Smooth muscle cell (in vitro differentiated cells): ENCODE measurements around the gene CBR3. TPM values are rescaled to one million over a fixed set of nuclear protein-coding genes. Genes with fewer than 3 reads are reported as not detected.
"Not testable (repeated sequence)": the region's sequence is repeated elsewhere in the genome, so short reads cannot be mapped to it uniquely, and the experiment has no call there.

Source experiments
- DNase-seq: peaks from one replicate; lab custom pipeline; 2025; ENCODE audit not compliant: unreplicated experiment; lab: John Stamatoyannopoulos, UW
- H2AFZ ChIP-seq: fragments of 200-600 bp; sonication (generic); 2 replicates; pipeline ENCODE4 v1.6.0; 2016; ENCODE audit warnings: antibody characterized with exemption, low read depth, mild to moderate bottlenecking
- H3F3A ChIP-seq: fragments of 200-600 bp; sonication (generic); 2 replicates; pipeline ENCODE4 v1.6.0; 2017; ENCODE audit warnings: antibody characterized with exemption, low read depth
- H3K27ac ChIP-seq: fragments of 200-600 bp; sonication (generic); 2 replicates; pipeline ENCODE4 v1.5.1; 2016; ENCODE audit warnings: low read depth, mild to moderate bottlenecking
- H3K27me3 ChIP-seq: fragments of 200-600 bp; sonication (generic); 2 replicates; pipeline ENCODE4 v1.6.1; 2016; ENCODE audit warnings: low read depth, mild to moderate bottlenecking
- H3K36me3 ChIP-seq: fragments of 200-600 bp; sonication (generic); 2 replicates; pipeline ENCODE4 v1.5.1; 2016; ENCODE audit warnings: low read depth
- H3K4me1 ChIP-seq: fragments of 200-600 bp; sonication (generic); 2 replicates; pipeline ENCODE4 v1.5.1; 2016; ENCODE audit warnings: low read depth
- H3K4me2 ChIP-seq: fragments of 200-600 bp; sonication (generic); 2 replicates; pipeline ENCODE4 v1.6.0; 2016; ENCODE audit warnings: mild to moderate bottlenecking
- H3K4me3 ChIP-seq: fragments of 200-600 bp; sonication (generic); 2 replicates; pipeline ENCODE4 v1.5.1; 2016; ENCODE audit warnings: mild to moderate bottlenecking
- H3K79me2 ChIP-seq: fragments of 200-600 bp; sonication (generic); 2 replicates; pipeline ENCODE4 v1.6.0; 2016; ENCODE audit warnings: low read depth, mild to moderate bottlenecking
- H3K9ac ChIP-seq: fragments of 200-600 bp; sonication (generic); 2 replicates; pipeline ENCODE4 v1.6.0; 2016; ENCODE audit warnings: low read depth
- H3K9me3 ChIP-seq: fragments of 200-600 bp; sonication (generic); replicated peaks from 2 replicates; pipeline ENCODE4 v1.5.1; 2016; ENCODE audit warnings: low read depth
- H4K20me1 ChIP-seq: fragments of 200-600 bp; sonication (generic); 2 replicates; pipeline ENCODE4 v1.6.0; 2016; ENCODE audit warnings: low read depth
- WGBS: methylation state at CpG from one replicate; pipeline ENCODE4 v1.1.7; 2016; ENCODE audit warnings: low lambda C conversion rate; 5-methylcytosine and 5-hydroxymethylcytosine counted together
- polyA plus RNA-seq: library from polyadenylated mRNA; unstranded; fragments of >200 nt; fragmentation: Nextera tagmentation; extraction: Ambion mirVana; gene quantifications from 2 replicates; pipeline ENCODE4 v1.2.1, GENCODE V29; 2016
- total RNA-seq: library from RNA; depleted of rRNA; stranded (reverse); fragments of >200 nt; gene quantifications from 2 replicates; pipeline ENCODE4 v1.2.3, GENCODE V29; 2014
- TF ChIP-seq, protein P1 (sequence below): fragments of 200-600 bp; sonication (generic); IDR thresholded peaks from 2 replicates; pipeline ENCODE4 v1.5.1; 2017; ENCODE audit warnings: borderline replicate concordance, mild to moderate bottlenecking, antibody characterized with exemption; ENCODE audit not compliant: insufficient read depth, poor library complexity, severe bottlenecking

CBR3 gene
- total and polyA plus RNA-seq, 2 experiments from 2014 or later, result 0.78 to 3.3 TPM

DNA sequence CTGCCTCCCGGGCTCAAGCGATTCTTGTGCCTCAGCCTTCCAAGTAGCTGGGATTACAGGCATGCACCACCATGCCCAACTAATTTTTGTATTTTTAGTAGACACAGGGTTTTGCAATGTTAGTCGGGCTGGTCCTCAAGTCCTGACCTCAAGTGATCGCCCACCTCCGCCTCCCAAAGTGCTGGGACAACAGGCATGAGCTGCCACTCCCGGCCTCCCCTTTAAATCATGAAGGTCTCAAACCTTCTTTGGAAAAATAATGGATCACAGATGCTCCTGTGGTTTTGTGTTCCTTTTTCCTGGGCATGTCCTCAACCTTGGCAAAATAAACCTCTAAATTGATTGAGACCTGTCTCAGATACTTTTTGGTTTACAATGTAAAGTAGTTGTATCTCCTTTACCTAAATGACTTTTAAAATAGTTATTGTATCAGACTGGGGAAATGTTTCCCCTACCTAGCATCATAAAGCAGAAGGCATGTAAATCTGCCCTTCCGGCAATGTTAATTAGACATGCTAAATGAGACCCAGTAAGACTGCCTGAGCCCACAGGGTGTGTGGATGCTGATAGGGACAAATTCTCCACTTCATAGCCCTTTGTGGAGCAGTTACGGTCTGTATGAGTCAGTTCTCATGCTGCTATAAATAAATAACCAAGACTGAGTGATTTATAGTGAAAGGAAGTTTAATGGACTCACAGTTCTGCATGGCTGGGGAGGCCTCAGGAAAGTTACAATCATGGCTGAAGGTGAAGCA lies 37.3 kb upstream of the CBR3 start:
- Histone ChIP-seq H3K36me3 (no peaks in the 10 kb centered on the region), H3K27me3 (no peaks in the 10 kb centered on the region), H3K4me2 (no peak overlapping the region), H3K79me2 (no peaks in the 10 kb centered on the region), H4K20me1 (no peaks in the 10 kb centered on the region), H3K4me1 (peaks cover 13% of the 10 kb centered on the region), H3F3A (no peaks in the 10 kb centered on the region), H3K9me3 (no peaks in the 10 kb centered on the region), H3K27ac (no peak overlapping the region), H3K4me3 (no peak overlapping the region), H2AFZ (no peak overlapping the region), H3K9ac (no peak overlapping the region)
- TF ChIP-seq, protein P1, sequence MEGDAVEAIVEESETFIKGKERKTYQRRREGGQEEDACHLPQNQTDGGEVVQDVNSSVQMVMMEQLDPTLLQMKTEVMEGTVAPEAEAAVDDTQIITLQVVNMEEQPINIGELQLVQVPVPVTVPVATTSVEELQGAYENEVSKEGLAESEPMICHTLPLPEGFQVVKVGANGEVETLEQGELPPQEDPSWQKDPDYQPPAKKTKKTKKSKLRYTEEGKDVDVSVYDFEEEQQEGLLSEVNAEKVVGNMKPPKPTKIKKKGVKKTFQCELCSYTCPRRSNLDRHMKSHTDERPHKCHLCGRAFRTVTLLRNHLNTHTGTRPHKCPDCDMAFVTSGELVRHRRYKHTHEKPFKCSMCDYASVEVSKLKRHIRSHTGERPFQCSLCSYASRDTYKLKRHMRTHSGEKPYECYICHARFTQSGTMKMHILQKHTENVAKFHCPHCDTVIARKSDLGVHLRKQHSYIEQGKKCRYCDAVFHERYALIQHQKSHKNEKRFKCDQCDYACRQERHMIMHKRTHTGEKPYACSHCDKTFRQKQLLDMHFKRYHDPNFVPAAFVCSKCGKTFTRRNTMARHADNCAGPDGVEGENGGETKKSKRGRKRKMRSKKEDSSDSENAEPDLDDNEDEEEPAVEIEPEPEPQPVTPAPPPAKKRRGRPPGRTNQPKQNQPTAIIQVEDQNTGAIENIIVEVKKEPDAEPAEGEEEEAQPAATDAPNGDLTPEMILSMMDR, result no peak
- WGBS, result 69% methylated on average over 8 of the region's 8 CpGs
- DNase-seq, result no peak

DNA sequence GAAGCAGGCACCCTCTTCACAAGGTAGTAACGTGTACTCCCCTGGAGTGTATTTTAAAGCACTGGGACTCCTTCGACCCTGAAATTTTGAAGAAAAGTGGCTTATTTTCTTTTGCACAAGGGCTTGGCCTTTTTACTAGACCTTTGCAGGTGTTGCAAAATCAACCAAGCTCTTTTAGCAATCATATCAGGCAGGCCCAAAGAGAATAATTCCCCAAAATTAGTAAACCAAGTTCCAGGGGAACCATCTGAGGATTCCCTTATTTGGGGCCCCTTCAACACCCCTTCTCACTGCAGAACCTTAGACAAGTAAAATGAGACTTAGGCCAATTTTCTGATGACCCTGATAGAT lies 36.7 kb upstream of the CBR3 start:
- TF ChIP-seq, protein P1, result no peak
- no peak overlapping the region for H3K4me2 ChIP-seq
- no peak overlapping the region for H3K27ac ChIP-seq
- DNase-seq, result no peak
- no peaks in the 10 kb centered on the region for H3F3A ChIP-seq
- peaks cover 13% of the 10 kb centered on the region for H3K4me1 ChIP-seq
- no peaks in the 10 kb centered on the region for H3K27me3 ChIP-seq
- WGBS, result 80% methylated on average over 2 of the region's 2 CpGs
- no peak overlapping the region for H2AFZ ChIP-seq
- no peaks in the 10 kb centered on the region for H3K36me3 ChIP-seq
- no peak overlapping the region for H3K9ac ChIP-seq
- H3K4me3 ChIP-seq, result no peak overlapping the region
- H4K20me1 ChIP-seq, result no peaks in the 10 kb centered on the region
- H3K79me2 ChIP-seq, result no peaks in the 10 kb centered on the region
- H3K9me3 ChIP-seq, result no peaks in the 10 kb centered on the region

DNA sequence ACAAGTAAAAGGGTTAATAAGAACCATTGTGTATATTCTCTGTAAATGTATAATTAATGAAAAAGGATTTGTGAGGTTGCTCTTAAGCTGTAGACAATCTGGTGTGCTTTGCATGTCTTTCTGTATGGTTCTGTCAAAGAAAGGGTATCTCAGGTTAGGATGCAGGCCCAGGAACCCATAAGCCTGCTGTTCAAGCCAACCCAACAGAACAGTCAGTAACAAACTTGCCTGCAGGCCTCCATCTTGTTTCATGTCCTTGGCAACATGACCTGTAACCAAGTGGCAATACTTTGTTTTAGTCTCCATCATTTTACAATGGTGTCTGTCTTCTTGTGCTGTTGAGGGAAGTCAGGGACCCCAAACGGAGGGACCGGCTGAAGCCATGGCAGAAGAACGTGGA lies 35.9 kb upstream of the CBR3 start:
- H3K27me3 ChIP-seq, result no peaks in the 10 kb centered on the region
- H3K9me3 ChIP-seq, result no peaks in the 10 kb centered on the region
- no peak overlapping the region for H3K4me3 ChIP-seq
- H3K4me1 ChIP-seq, result peaks cover 13% of the 10 kb centered on the region
- H3F3A ChIP-seq, result no peaks in the 10 kb centered on the region
- no peaks in the 10 kb centered on the region for H3K36me3 ChIP-seq
- DNase-seq, result no peak
- no peak overlapping the region for H3K4me2 ChIP-seq
- no peaks in the 10 kb centered on the region for H3K79me2 ChIP-seq
- H3K27ac ChIP-seq, result no peak overlapping the region
- WGBS, result 68% methylated on average over 3 of the region's 3 CpGs
- no peak overlapping the region for H3K9ac ChIP-seq
- H2AFZ ChIP-seq, result no peak overlapping the region
- TF ChIP-seq, protein P1, result no peak
- H4K20me1 ChIP-seq, result no peaks in the 10 kb centered on the region

DNA sequence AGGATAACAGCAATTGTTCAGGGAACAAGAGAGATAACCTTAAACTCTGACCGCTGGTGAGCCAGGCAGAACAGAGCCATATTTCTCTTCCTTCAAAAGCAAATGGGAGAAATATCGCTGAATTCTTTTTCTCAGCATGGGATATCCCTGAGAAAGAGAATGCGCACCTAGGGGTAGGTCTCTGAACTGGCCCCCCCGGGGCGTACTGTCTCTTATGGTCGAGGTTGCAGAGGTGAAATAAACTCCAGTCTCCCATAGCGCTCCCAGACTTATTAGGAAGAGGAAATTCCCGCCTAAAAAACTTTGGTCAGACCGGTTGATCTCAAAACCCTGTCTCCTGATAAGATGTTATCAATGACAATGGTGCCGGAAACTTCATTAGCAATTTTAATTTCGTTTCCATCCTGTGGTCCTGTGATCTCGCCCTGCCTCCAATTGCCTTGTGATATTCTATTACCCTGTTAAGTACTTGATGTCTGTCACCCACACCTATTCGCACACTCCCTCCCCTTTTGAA lies 35.1 kb upstream of the CBR3 start:
- H4K20me1 ChIP-seq, H3F3A ChIP-seq, H3K4me2 ChIP-seq, H3K27me3 ChIP-seq, DNase-seq, H3K27ac ChIP-seq, H3K9ac ChIP-seq, H3K4me3 ChIP-seq, H2AFZ ChIP-seq, H3K79me2 ChIP-seq, H3K9me3 ChIP-seq, H3K36me3 ChIP-seq: not testable (repeated sequence)
- peaks cover 13% of the 10 kb centered on the region for H3K4me1 ChIP-seq
- 68% methylated on average over 13 of the region's 13 CpGs for WGBS
